Colonic mucosa (tissue), 4 donors: ENCODE results near the gene ZNF609. TPM values are rescaled to one million over a fixed set of nuclear protein-coding genes. Genes with fewer than 3 reads are reported as not detected.
A peak's percentile ranks its signal among the peaks of the same experiment; 100 is the strongest.

Experiments used
- DNase-seq: peaks from one replicate; pipeline ENCODE4 v3.0.0-alpha.2; 2020
- H3K27ac ChIP-seq: fragments of 200-600 bp; one replicate; pipeline ENCODE4 v1.8.0; 2021
- H3K27me3 ChIP-seq: fragments of 200-600 bp; one replicate; pipeline ENCODE4 v1.8.0; 2021
- H3K36me3 ChIP-seq: fragments of 200-600 bp; one replicate; pipeline ENCODE4 v1.8.0; 2021
- H3K4me1 ChIP-seq: fragments of 200-600 bp; one replicate; pipeline ENCODE4 v1.8.0; 2021; ENCODE audit warnings: mild to moderate bottlenecking
- H3K4me3 ChIP-seq: fragments of 200-600 bp; one replicate; pipeline ENCODE4 v1.8.0; 2021
- H3K9ac ChIP-seq, 2 donors: one replicate each; pipeline ENCODE4 v1.7.0; 2013; ENCODE audit warnings: control low read depth in 2 of 2, low read depth in 2 of 2, low read length in 2 of 2
- H3K9me3 ChIP-seq: fragments of 200-600 bp; one replicate; pipeline ENCODE4 v1.8.0; 2021
- intact Hi-C: fragments of 100-400 bp; cut with DNase I; formaldehyde crosslinking; loops from one replicate; pipeline ENCODE4 v1.14.1; 2022
- total RNA-seq, 2 donors: library from RNA; stranded (reverse); fragmentation: NEBNext Ultra II Directional in 1 of 2; extraction: Animal tissue kit (Norgen Biotek cat#: 25700) in 1 of 2; gene quantifications; one replicate each; pipeline ENCODE4 v1.2.1, GENCODE V29; 2021
- TF ChIP-seq, protein P1 (sequence below): fragments of 200-600 bp; IDR thresholded peaks from one replicate; pipeline ENCODE4 v1.8.0; 2022; ENCODE audit warnings: antibody characterized with exemption, mild to moderate bottlenecking
- donor health status: healthy.
- donor health status: DM: no; HTN: no; CAD: no.
- donor health status: DM: no; HTN: no; CAD: no.

The ZNF609 gene
- total RNA-seq, 2 donors from 2014 or later = 24.5 to 24.8 TPM

DNA sequence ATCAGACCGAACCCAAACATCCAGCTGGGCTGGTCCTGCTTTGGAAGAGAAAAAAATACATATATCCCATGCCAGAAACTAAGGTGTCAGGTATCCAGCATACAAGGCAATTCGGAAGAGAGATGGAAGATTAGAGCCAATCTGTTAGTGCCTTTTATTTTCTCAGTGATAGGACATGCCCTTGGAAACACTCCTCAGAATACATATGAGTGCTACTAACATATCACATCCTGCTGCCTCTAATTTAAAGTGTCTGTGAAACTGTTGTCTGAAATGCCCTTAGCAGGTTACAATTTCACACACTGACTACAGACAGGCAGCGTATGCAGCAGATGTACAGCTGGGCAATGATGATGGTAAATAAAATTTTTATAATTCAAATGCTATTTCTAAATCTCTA lies 236.1 kb downstream of the ZNF609 start:
- H3K9ac ChIP-seq = no peak overlapping the region
- no peak overlapping the region for H3K4me3 ChIP-seq
- H3K27ac ChIP-seq = no peak overlapping the region
- H3K27me3 ChIP-seq = no peaks in the 10 kb centered on the region
- no peaks in the 10 kb centered on the region for H3K9me3 ChIP-seq
- intact Hi-C loops = no loop called here
- TF ChIP-seq, protein P1, sequence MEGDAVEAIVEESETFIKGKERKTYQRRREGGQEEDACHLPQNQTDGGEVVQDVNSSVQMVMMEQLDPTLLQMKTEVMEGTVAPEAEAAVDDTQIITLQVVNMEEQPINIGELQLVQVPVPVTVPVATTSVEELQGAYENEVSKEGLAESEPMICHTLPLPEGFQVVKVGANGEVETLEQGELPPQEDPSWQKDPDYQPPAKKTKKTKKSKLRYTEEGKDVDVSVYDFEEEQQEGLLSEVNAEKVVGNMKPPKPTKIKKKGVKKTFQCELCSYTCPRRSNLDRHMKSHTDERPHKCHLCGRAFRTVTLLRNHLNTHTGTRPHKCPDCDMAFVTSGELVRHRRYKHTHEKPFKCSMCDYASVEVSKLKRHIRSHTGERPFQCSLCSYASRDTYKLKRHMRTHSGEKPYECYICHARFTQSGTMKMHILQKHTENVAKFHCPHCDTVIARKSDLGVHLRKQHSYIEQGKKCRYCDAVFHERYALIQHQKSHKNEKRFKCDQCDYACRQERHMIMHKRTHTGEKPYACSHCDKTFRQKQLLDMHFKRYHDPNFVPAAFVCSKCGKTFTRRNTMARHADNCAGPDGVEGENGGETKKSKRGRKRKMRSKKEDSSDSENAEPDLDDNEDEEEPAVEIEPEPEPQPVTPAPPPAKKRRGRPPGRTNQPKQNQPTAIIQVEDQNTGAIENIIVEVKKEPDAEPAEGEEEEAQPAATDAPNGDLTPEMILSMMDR = no peak
- no peaks in the 10 kb centered on the region for H3K36me3 ChIP-seq
- H3K4me1 ChIP-seq = no peaks in the 10 kb centered on the region
- DNase-seq = no peak

DNA sequence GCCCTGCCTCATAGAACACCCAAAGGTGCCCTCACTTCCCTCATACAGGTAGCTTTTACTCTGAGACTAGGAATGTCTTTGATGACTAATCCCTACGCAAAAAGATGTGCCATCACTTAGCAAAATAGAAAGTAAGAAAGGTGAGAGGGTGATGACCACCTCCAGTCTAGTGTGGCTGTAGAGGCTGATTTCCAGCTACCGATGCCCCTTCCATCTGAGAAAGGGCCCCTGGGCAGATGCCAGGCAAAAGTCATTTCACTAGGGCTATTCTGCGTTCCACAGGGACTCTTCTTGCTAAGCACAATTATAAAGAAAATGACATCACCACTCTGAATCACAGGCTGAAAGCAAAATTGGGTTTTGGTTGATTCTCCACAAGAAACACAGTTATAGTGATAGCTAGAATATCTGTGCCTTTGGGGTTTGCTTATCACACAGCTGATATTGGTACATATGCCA lies 237.6 kb downstream of the ZNF609 start:
- no peaks in the 10 kb centered on the region for H3K4me1 ChIP-seq

DNA sequence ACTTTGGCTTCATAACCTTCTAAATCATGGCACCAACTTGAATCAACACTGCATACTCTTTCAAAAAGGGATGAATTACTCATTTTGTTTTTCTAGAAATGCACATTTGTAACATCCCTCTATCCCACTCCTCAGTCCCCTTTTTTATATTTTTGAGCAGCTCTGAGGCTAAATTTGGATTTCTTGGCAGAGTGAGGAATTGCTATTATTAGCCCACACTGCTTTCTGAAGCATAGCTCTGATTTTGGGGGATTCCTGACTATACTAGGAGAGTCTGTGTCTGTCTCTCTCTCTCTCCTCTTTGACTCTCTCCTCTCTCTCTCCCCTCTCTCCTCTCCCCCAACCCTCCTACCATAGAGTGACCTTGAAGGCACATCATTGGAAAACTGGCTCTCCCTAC lies 238.4 kb downstream of the ZNF609 start:
- Histone ChIP-seq H3K27me3 (no peaks in the 10 kb centered on the region), H3K4me3 (no peak overlapping the region), H3K9ac (peak overlapping the region; percentile 3 to 34), H3K9me3 (no peaks in the 10 kb centered on the region), H3K4me1 (no peaks in the 10 kb centered on the region), H3K27ac (peak overlapping the region; percentile 12), H3K36me3 (no peaks in the 10 kb centered on the region)
- TF ChIP-seq, protein P1 = no peak
- no peak for DNase-seq
- intact Hi-C loops = no loop called here

More for the DNA sequence above, 237.6 kb downstream of the ZNF609 start:
- Histone ChIP-seq H3K4me3 (no peak overlapping the region), H3K27me3 (no peaks in the 10 kb centered on the region), H3K9me3 (no peaks in the 10 kb centered on the region), H3K27ac (no peak overlapping the region), H3K36me3 (no peaks in the 10 kb centered on the region), H3K9ac (no peak overlapping the region)
- TF ChIP-seq, protein P1 = no peak
- intact Hi-C loops = no loop called here
- no peak for DNase-seq

DNA sequence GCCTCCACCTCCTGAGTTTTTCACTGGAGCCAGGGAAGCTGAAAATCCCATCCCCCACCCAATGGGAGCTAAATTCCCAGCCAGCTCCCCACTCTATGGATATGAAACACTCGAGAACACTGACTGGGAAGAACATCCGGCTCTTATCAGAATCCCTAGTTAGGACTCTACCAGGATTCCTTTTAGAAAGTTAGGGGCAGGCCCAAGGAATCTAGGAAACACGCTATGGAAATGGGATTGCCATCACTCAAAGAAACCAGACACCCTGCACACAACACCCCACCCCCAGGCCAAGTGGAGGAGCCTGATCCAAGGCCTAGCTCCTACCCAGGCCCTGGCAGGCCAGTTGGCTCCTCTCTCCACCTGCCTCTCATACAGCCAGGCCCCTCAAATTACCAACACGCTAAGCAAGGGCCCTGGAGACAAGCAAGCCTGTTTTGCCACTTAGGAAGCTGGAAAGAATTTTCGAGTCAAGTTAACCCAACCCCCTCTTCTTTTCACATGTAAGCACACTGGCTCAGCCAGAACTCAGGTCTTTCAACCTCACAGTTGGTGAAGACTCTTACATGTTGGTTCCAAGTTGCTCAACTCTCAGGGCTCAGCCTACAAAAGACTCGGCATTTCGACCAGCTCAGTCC lies 239.5 kb downstream of the ZNF609 start:
- TF ChIP-seq, protein P1 = no peak
- DNase-seq = no peak
- H3K36me3 ChIP-seq = no peaks in the 10 kb centered on the region
- intact Hi-C loops = no loop called here
- no peaks in the 10 kb centered on the region for H3K27me3 ChIP-seq
- H3K4me3 ChIP-seq = no peak overlapping the region
- H3K9ac ChIP-seq = peak overlapping the region in 1 of 2 donors; percentile 51
- H3K27ac ChIP-seq = peak overlapping the region; percentile 42
- H3K4me1 ChIP-seq = no peaks in the 10 kb centered on the region
- no peaks in the 10 kb centered on the region for H3K9me3 ChIP-seq

DNA sequence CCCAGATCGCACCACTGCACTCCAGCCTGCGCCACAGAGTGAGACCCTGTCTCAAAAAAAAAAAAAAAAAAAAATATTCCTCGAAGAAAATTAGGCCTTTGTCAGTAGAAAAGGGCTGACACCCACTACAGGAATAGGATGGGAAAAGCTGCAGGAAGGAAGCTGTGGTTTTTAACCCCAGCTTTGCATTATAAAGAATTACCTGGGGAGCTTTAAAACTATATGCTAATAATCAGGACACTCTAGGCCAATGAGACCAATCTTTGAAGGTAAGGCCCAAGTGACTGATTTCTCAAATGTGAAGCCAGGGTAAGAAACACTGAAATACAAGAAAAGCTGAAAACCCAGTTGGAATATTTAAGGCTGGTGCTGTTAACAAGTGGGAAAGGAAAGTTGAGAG lies 240.7 kb downstream of the ZNF609 start:
- TF ChIP-seq, protein P1 = no peak
- Histone ChIP-seq H3K4me1 (no peaks in the 10 kb centered on the region), H3K27me3 (no peaks in the 10 kb centered on the region), H3K9ac (no peak overlapping the region), H3K27ac (no peak overlapping the region), H3K36me3 (no peaks in the 10 kb centered on the region), H3K9me3 (no peaks in the 10 kb centered on the region), H3K4me3 (no peak overlapping the region)
- no peak for DNase-seq
- intact Hi-C loops = no loop called here
